Measurements from ENCODE around the gene FAM3C. TPM values are rescaled to one million over a fixed set of nuclear protein-coding genes. Genes with fewer than 3 reads are reported as not detected.
A peak's percentile ranks its signal among the peaks of the same experiment; 100 is the strongest.

FAM3C gene
- total RNA-seq, 1 experiment from 2014 or later = 28.8 TPM

GRCh38 chr7:121360564-121360963 lies 35.5 kb downstream of the FAM3C start:
- Histone ChIP-seq H3K27me3 (no peaks in the 10 kb centered on the region), H3K36me3 (peaks cover 26% of the 10 kb centered on the region), H3K4me3 (no peak overlapping the region), H3K9me3 (no peaks in the 10 kb centered on the region)
- no peak for DNase-seq

GRCh38 chr7:121355574-121355973 lies 40.5 kb downstream of the FAM3C start:
- no peaks in the 10 kb centered on the region for H3K27me3 ChIP-seq

GRCh38 chr7:121352323-121352722 lies 43.8 kb downstream of the FAM3C start:
- no peak for DNase-seq
- peaks cover 5% of the 10 kb centered on the region; the same call in 1 of the 2 replicates for H3K36me3 ChIP-seq
- no peak overlapping the region for H3K4me3 ChIP-seq
- H3K27me3 ChIP-seq = no peaks in the 10 kb centered on the region
- H3K9me3 ChIP-seq = no peaks in the 10 kb centered on the region

More at GRCh38 chr7:121355574-121355973, 40.5 kb downstream of the FAM3C start:
- DNase-seq = no peak
- Histone ChIP-seq H3K4me3 (no peak overlapping the region), H3K9me3 (no peaks in the 10 kb centered on the region), H3K36me3 (peaks cover 19% of the 10 kb centered on the region)

GRCh38 chr7:121351682-121352081 lies 44.4 kb downstream of the FAM3C start:
- DNase-seq = no peak
- H3K36me3 ChIP-seq = peaks cover 5% of the 10 kb centered on the region; the same call in 1 of the 2 replicates
- no peaks in the 10 kb centered on the region for H3K27me3 ChIP-seq
- H3K4me3 ChIP-seq = no peak overlapping the region
- H3K9me3 ChIP-seq = no peaks in the 10 kb centered on the region

GRCh38 chr7:121344497-121344896 lies 51.6 kb downstream of the FAM3C start:
- H3K27me3 ChIP-seq = no peaks in the 10 kb centered on the region
- H3K36me3 ChIP-seq = no peaks in the 10 kb centered on the region
- H3K9me3 ChIP-seq = no peaks in the 10 kb centered on the region
- no peak for DNase-seq
- H3K4me3 ChIP-seq = no peak overlapping the region

- Histone ChIP-seq H3K9me3 (no peaks in the 10 kb centered on the region), H3K36me3 (no peaks in the 10 kb centered on the region), H3K4me3 (no peak overlapping the region), H3K27me3 (no peaks in the 10 kb centered on the region)
- no peak for DNase-seq
Measured at GRCh38 chr7:121344093-121344492, 52.0 kb downstream of the FAM3C start.

GRCh38 chr7:121343302-121343701 lies 52.8 kb downstream of the FAM3C start:
- Histone ChIP-seq H3K9me3 (no peaks in the 10 kb centered on the region), H3K4me3 (no peak overlapping the region), H3K27me3 (no peaks in the 10 kb centered on the region), H3K36me3 (no peaks in the 10 kb centered on the region)
- no peak for DNase-seq

- H3K27me3 ChIP-seq = no peaks in the 10 kb centered on the region
- no peaks in the 10 kb centered on the region for H3K9me3 ChIP-seq
- no peaks in the 10 kb centered on the region for H3K36me3 ChIP-seq
- no peak overlapping the region for H3K4me3 ChIP-seq
- DNase-seq = no peak
Measured at GRCh38 chr7:121342631-121343030, 53.5 kb downstream of the FAM3C start.

GRCh38 chr7:121341933-121342332 lies 54.2 kb downstream of the FAM3C start:
- Histone ChIP-seq H3K27me3 (peaks cover 3% of the 10 kb centered on the region; the same call in 1 of the 2 replicates), H3K4me3 (no peak overlapping the region), H3K9me3 (no peaks in the 10 kb centered on the region), H3K36me3 (no peaks in the 10 kb centered on the region)
- DNase-seq = no peak

- no peaks in the 10 kb centered on the region for H3K9me3 ChIP-seq
- no peaks in the 10 kb centered on the region for H3K36me3 ChIP-seq
- no peak overlapping the region for H3K4me3 ChIP-seq
- no peak for DNase-seq
- peaks cover 24% of the 10 kb centered on the region for H3K27me3 ChIP-seq
Measured at GRCh38 chr7:121339082-121339481, 57.0 kb downstream of the FAM3C start.

GRCh38 chr7:121337398-121337797 lies 58.7 kb downstream of the FAM3C start:
- no peaks in the 10 kb centered on the region for H3K9me3 ChIP-seq
- H3K36me3 ChIP-seq = no peaks in the 10 kb centered on the region
- peaks cover 36% of the 10 kb centered on the region for H3K27me3 ChIP-seq
- no peak overlapping the region for H3K4me3 ChIP-seq
- DNase-seq = no peak

- H3K9me3 ChIP-seq = no peaks in the 10 kb centered on the region
- no peaks in the 10 kb centered on the region for H3K36me3 ChIP-seq
- H3K4me3 ChIP-seq = no peak overlapping the region
- H3K27me3 ChIP-seq = peaks cover 42% of the 10 kb centered on the region
- no peak for DNase-seq
Measured at GRCh38 chr7:121336579-121336978, 59.5 kb downstream of the FAM3C start.

GRCh38 chr7:121334875-121335648 lies 61.0 kb downstream of the FAM3C start:
- no peaks in the 10 kb centered on the region for H3K36me3 ChIP-seq
- DNase-seq = no peak
- no peaks in the 10 kb centered on the region for H3K9me3 ChIP-seq
- no peak overlapping the region for H3K4me3 ChIP-seq
- peaks cover 54% of the 10 kb centered on the region for H3K27me3 ChIP-seq

GRCh38 chr7:121334376-121334775 lies 61.7 kb downstream of the FAM3C start:
- Histone ChIP-seq H3K36me3 (no peaks in the 10 kb centered on the region), H3K9me3 (no peaks in the 10 kb centered on the region), H3K27me3 (peaks cover 61% of the 10 kb centered on the region), H3K4me3 (no peak overlapping the region)
- DNase-seq = no peak

- Histone ChIP-seq H3K9me3 (no peaks in the 10 kb centered on the region), H3K27me3 (peaks cover 67% of the 10 kb centered on the region), H3K36me3 (no peaks in the 10 kb centered on the region), H3K4me3 (no peak overlapping the region)
- DNase-seq = no peak
Measured at GRCh38 chr7:121331574-121331973, 64.5 kb downstream of the FAM3C start.

GRCh38 chr7:121331048-121331447 lies 65.1 kb downstream of the FAM3C start:
- no peak for DNase-seq
- no peaks in the 10 kb centered on the region for H3K36me3 ChIP-seq
- H3K27me3 ChIP-seq = peaks cover 65% of the 10 kb centered on the region
- H3K9me3 ChIP-seq = no peaks in the 10 kb centered on the region
- no peak overlapping the region for H3K4me3 ChIP-seq

GRCh38 chr7:121330053-121330833 lies 65.9 kb downstream of the FAM3C start:
- Histone ChIP-seq H3K36me3 (no peaks in the 10 kb centered on the region), H3K27me3 (peaks cover 57% of the 10 kb centered on the region), H3K4me3 (peak overlapping the region; percentile 22), H3K9me3 (no peaks in the 10 kb centered on the region)
- DNase-seq = no peak
